AG04449 (cell line): ENCODE measurements around the gene DDT.
"Not testable (repeated sequence)": the region's sequence is repeated elsewhere in the genome, so short reads cannot be mapped to it uniquely, and the experiment has no call there.

ENCODE experiments used
- CTCF ChIA-PET: fragments of 350-600 bp; formaldehyde crosslinking; extraction: SDS; loops from one replicate; lab custom pipeline; 2021; ENCODE audit warnings: antibody characterized with exemption; lab: Yijun Ruan, JAX
- POLR2A ChIA-PET: fragments of 400-600, 350-600 bp; formaldehyde crosslinking; extraction: SDS; loops from one replicate; lab custom pipeline; 2020; ENCODE audit warnings: antibody characterized with exemption, inconsistent platforms; lab: Yijun Ruan, JAX
- DNase-seq: peaks from one replicate; pipeline ENCODE4 v3.0.0-alpha.2; 2010; ENCODE audit warnings: low read depth, low spot score
- H3K4me3 ChIP-seq: 2 replicates; pipeline ENCODE4 v1.5.1; 2011; ENCODE audit warnings: low read depth, mild to moderate bottlenecking, control low read depth, low read length
- TF ChIP-seq, protein P1 (sequence below): IDR thresholded peaks from one replicate; pipeline ENCODE4 v1.5.1; 2011; ENCODE audit warnings: mild to moderate bottlenecking, moderate library complexity, low read length, control low read depth, inconsistent platforms; ENCODE audit not compliant: insufficient read depth; ENCODE audit errors: missing control alignments

The DDT gene

DNA sequence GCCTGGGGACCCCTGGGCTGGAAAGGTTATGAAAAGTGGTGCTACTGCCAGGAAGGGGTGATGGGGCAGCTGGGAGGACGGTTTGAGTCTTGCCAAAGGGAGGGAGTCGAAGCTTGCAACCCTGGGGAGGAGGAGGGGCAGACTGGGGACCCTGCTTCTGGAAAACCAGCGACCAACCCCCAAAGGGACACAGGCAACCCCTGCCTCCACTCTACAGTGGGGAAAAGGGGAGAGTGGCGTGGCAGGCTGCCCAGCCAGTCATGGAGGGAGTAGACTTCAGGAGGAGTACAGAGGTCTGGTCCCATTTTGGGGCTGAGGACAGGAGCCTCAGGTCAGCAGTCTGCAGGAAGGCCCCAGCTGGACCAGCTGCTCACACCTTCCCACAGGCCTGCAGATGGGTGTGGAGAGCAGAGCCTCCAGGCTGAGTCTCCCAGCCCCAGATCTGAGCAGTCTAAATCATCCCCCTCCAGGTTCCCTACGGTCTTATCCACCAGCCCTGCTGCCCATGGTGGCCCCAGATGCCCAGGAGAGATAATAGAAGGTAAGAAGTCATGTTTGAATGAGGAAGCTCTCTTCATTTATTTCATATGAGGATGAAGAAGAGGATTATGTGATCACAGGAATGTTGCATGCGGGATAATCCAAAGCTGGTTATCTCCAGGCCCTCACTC, 3.3 kb downstream of the DDT start:
- POLR2A ChIA-PET = interaction anchor here (0.9 kb wide), 1 partner anchor 57 kb away, joined by 3 read pairs; no protein-coding TSS in a partner anchor

DNA sequence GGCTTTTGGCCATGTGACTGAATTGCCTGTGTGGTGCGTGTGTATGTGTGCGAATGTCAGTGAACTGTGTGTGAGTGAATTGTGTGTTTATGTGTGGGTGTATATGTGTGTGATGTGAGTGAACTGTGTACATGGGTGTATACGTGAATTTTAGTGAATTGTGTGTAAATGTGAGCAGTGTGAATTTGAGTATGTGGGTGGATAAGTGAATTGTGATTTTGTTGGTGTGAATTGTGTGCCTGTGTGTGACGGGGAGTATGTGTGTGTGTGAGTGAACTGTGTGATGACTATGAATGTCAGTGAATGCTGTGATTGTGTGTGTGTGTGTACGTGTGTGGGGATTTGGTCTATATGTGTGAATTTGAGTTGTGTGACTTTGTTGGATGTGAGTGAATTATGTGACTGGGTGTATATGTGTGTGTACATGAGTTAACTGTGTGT, 4.0 kb downstream of the DDT start:
- ChIA-PET POLR2A (no interaction called here), CTCF (no interaction called here)
- TF ChIP-seq, protein P1, sequence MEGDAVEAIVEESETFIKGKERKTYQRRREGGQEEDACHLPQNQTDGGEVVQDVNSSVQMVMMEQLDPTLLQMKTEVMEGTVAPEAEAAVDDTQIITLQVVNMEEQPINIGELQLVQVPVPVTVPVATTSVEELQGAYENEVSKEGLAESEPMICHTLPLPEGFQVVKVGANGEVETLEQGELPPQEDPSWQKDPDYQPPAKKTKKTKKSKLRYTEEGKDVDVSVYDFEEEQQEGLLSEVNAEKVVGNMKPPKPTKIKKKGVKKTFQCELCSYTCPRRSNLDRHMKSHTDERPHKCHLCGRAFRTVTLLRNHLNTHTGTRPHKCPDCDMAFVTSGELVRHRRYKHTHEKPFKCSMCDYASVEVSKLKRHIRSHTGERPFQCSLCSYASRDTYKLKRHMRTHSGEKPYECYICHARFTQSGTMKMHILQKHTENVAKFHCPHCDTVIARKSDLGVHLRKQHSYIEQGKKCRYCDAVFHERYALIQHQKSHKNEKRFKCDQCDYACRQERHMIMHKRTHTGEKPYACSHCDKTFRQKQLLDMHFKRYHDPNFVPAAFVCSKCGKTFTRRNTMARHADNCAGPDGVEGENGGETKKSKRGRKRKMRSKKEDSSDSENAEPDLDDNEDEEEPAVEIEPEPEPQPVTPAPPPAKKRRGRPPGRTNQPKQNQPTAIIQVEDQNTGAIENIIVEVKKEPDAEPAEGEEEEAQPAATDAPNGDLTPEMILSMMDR = no peak
- H3K4me3 ChIP-seq = no peak overlapping the region
- no peak for DNase-seq

More for the DNA sequence above, 3.3 kb downstream of the DDT start:
- TF ChIP-seq, protein P1 = no peak
- DNase-seq = no peak
- no peak overlapping the region for H3K4me3 ChIP-seq
- CTCF ChIA-PET = no interaction called here

DNA sequence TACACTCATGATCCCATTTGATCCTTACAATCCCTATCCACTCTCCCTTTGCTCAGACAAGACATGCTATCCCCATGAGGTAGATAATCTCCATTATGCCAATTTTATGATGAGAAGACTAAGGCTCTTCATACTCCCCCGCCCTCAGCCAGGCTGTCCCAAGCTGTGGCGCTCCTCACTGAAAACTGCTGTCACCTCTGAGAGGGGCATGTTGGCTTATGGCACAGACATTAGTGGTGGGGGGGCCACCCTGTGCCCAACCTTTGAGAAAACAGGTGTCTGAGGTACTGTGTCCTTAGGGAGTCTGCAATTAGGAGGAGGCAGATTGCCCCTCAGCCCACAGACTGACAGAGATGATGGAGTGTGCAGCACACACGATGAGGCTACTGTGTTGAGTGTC, 5.2 kb downstream of the DDT start:
- TF ChIP-seq, protein P1 = no peak
- DNase-seq = no peak
- H3K4me3 ChIP-seq = no peak overlapping the region
- CTCF ChIA-PET = no interaction called here
- POLR2A ChIA-PET = no interaction called here

DNA sequence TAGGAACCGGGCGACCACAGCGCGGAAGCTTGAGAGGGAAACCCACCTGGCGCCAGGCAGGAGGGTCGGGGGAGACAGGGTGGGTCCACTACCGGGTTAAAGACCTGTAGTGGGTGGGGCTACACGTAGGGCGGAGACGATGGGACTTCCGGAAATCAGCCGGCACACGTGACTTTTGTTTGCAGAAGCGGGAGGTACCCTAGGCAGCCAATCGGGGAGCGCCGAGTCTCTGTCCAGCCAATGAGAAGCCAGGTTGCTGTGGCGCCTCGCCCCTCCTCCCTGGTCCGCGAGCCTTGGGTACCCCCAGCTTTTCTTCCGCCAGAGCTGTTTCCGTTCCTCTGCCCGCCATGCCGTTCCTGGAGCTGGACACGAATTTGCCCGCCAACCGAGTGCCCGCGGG, 7.7 kb downstream of the DDT start, which contains the start of gene DDTL:
Gene DDTL (plus strand): TSS at position 321 of the 400 bp plus-strand sequence. CDS start 27 bp downstream, at position 348.
- CTCF ChIA-PET, H3K4me3 ChIP-seq, DNase-seq, POLR2A ChIA-PET: not testable (repeated sequence)

DNA sequence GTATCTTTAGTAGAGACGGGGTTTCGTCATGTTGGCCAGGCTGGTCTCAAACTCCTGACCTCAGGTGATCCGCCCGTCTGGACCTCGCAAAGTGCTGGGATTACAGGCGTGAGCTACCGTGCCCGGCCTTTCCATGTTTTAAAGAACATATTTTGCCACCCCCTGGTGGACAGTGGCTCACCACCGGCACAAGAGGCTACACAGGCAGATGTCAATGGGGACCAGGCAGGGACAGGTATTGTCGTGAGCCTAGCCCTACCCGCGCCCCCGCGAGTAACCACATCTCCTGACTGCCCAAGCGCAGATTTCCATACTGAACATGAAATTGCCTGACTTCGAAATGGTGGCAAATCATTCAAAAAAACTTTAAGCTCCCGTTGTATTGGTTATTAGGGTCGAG, 8.1 kb downstream of the DDT start:
- CTCF ChIA-PET, H3K4me3 ChIP-seq, POLR2A ChIA-PET, DNase-seq: not testable (repeated sequence)

DNA sequence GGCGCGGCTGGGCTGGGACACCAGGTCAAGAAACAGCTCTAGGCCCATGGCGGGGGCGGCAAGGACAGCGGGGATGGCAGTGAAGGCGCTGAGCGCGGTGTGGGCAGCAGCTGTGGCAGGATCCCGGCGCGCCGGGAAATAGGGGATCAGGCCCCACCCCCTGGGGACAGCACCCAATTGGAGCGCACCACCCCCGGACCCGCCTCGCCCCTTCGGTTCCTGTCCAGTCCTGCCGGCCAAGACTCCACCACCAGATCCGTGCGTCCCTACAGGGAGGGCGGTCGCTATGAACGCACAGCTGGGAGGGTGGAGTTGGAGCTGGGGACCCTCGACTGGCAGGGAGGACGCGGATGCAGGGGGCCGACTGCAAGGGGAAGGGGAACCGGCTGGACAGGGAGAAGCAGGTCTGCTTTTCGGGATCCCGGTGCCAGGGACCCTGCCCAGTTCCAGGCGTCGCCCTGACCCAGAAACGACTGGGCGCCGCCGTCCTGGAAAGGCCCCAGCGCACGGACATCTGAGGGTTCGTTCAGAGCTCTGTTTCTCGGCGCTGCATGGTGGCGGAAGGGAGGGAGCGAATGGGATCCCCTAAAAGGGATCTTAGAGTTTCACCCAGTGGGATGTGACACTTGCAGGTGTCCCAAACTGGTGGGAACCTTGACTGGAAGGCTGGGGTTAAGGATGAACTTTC, 13.0 kb downstream of the DDT start, which contains the start of gene GSTT2B:
Gene GSTT2B (minus strand): TSS at position 112 of the 688 bp plus-strand sequence. CDS start 64 bp downstream, at position 48.
- POLR2A ChIA-PET, DNase-seq, CTCF ChIA-PET: not testable (repeated sequence)
- H3K4me3 ChIP-seq = peak within 1 kb of the TSS; percentile 46

DNA sequence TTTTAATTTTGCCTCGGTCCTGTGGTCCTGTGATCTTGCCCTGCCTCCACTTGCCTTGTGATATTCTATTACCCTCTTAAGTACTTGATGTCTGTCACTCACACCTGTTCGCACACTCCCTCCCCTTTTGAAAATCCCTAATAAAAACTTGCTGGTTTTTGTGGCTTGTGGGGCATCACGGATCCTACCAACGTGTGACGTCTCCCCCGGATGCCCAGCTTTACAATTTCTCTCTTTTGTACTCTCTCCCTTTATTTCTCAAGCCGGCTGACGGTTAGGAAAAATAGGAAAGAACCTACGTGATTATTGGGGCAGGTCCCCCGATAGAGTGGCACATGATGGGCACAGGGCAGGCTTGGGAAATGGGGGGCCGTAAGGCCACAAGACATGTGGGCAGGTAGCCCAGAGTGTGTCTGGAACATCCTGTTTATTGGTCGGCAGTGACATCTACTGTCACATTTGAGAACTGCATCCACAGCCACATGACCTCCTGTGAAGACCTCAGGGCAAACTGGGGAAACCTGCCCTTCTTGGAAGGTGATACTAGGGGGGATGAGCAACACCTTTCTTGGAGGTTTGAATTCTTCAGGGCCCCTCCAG, 17.8 kb downstream of the DDT start:
- CTCF ChIA-PET = interaction anchor here (0.6 to 1.7 kb wide), 12 partner anchors 9 to 187 kb away, joined by 3 to 23 read pairs (median 5); partner anchors contain the start of genes MIF and SLC2A11
- H3K4me3 ChIP-seq, POLR2A ChIA-PET: not testable (repeated sequence)
- TF ChIP-seq, protein P1 = peak; percentile 71
- DNase-seq = peak; percentile 3

DNA sequence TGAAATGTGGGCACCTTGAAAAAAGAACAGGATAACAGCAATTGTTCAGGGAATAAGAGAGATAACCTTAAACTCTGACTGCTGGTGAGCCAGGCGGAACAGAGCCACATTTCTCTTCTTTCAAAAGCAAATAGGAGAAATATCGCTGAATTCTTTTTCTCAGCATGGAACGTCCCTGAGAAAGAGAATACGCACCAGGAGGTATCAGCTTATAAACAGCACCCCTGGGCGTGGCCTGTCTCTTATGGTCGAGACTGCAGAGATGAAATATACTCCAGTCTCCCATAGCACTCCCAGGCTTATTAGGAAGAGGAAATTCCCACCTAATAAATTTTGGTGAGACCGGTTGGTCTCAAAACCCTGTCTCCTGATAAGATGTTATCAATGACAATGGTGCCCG, 18.4 kb downstream of the DDT start:
- DNase-seq, POLR2A ChIA-PET, H3K4me3 ChIP-seq: not testable (repeated sequence)
- CTCF ChIA-PET = interaction anchor here (0.6 to 1.7 kb wide), 12 partner anchors 8 to 187 kb away, joined by 3 to 23 read pairs (median 5); partner anchors contain the start of genes MIF and SLC2A11

DNA sequence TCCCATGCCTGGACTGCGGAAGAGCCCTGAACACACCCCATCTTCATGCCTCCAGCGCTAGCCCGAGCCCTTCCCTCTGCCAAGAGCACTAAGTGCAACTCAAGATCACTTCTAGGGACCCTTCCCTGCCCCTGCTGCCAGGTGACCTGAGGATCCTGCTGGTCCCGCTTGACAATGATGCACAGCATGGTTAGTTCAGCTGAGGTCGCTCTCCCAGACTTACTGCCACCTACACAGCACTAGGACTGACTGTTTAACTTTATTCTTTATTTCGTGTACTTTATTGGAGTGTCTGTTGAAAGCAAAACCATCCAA, 19.3 kb downstream of the DDT start:
- H3K4me3 ChIP-seq, POLR2A ChIA-PET, CTCF ChIA-PET, DNase-seq: not testable (repeated sequence)

DNA sequence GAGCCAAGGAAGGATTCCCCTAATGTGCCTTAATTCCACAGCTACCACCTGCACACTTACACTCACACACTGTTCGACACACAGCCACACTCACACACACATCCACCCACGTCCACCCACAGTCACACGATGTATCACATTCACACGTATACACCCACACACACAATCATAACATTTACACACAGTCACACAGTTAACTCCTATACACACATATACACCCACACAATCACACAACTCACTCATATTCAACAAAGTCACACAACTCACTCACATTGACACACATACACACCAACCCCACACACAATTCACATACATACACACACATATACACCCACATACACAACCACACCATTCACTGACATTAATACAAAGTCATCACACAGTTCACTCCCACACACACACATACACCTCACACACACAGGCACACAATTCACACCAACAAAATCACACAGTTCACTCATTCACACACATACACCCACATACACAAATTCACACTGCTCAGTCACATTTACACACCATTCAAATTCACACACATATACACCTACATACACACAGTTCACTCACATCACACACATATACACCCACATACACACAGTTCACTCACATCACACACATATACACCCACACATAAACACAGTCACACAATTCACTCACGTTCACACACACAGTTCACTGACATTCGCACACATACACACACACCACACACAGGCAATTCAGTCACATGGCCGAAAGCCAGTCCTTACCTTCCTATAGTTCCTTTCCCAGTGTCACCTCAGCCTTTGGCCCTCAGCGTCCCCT, 19.8 kb downstream of the DDT start:
- CTCF ChIA-PET, DNase-seq, POLR2A ChIA-PET, H3K4me3 ChIP-seq: not testable (repeated sequence)

DNA sequence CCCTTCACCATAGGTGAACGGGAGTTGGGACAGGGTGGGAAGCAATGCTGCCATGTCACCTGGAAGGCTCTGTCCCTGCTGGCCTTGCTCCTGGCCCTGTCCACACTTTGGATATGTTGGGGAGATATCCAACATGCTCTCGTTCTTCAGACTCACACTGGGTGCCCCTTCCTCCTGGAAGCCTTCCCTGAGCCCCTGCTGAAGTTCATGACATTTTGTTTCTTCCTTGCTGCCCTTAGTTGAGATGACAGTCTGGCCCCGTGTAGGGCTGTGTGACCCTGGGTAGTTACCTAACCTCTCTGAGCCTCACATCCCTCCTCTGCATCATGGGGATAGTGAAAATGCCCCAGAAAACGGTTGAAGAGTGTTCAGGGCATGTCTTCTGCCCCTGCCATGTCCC, 20.8 kb downstream of the DDT start:
- POLR2A ChIA-PET, H3K4me3 ChIP-seq, CTCF ChIA-PET, DNase-seq: not testable (repeated sequence)
